Medulla oblongata (tissue), 1 donor: Measurements from ENCODE around the gene SMARCC2.
A peak's percentile ranks its signal among the peaks of the same experiment; 100 is the strongest.

Experiments
- DNase-seq: peaks from one replicate; pipeline ENCODE4 v3.0.0-alpha.2; 2015; ENCODE audit errors: extremely low spot score

SMARCC2 gene

GRCh38 chr12:56152132-56152755 lies 37.0 kb downstream of the SMARCC2 start, which contains the start of gene MYL6B:
Gene MYL6B, plus strand, starts transcription at chr12:56152587. Its CDS starts 1,332 bp downstream, at chr12:56153919.
- DNase-seq = peak; percentile 92

GRCh38 chr12:56151672-56152131 lies 37.6 kb downstream of the SMARCC2 start:
- no peak for DNase-seq

- no peak for DNase-seq
Measured at GRCh38 chr12:56150563-56150962, 38.7 kb downstream of the SMARCC2 start.

- DNase-seq = no peak
Measured at GRCh38 chr12:56146492-56147460, 42.5 kb downstream of the SMARCC2 start.

GRCh38 chr12:56145217-56145616 lies 44.1 kb downstream of the SMARCC2 start:
- no peak for DNase-seq

- DNase-seq = no peak
Measured at GRCh38 chr12:56143870-56144269, 45.4 kb downstream of the SMARCC2 start.

- DNase-seq = no peak
Measured at GRCh38 chr12:56143217-56143616, 46.1 kb downstream of the SMARCC2 start.

- no peak for DNase-seq
Measured at GRCh38 chr12:56141946-56142784, 47.1 kb downstream of the SMARCC2 start.

GRCh38 chr12:56137853-56138571 lies 51.3 kb downstream of the SMARCC2 start:
- DNase-seq = no peak

GRCh38 chr12:56134897-56135296 lies 54.4 kb downstream of the SMARCC2 start:
- DNase-seq = no peak

GRCh38 chr12:56130876-56131275 lies 58.4 kb downstream of the SMARCC2 start:
- no peak for DNase-seq

GRCh38 chr12:56129942-56130495 lies 59.3 kb downstream of the SMARCC2 start:
- DNase-seq = no peak

- DNase-seq = no peak
Measured at GRCh38 chr12:56129206-56129941, 59.9 kb downstream of the SMARCC2 start.

- no peak for DNase-seq
Measured at GRCh38 chr12:56128670-56129205, 60.5 kb downstream of the SMARCC2 start.

GRCh38 chr12:56127888-56128669 lies 61.2 kb downstream of the SMARCC2 start, which contains the start of gene ESYT1:
Gene ESYT1, plus strand, starts transcription at chr12:56128267. Its CDS starts 53 bp downstream, at chr12:56128320.
- DNase-seq = peak; percentile 99

- DNase-seq = no peak
Measured at GRCh38 chr12:56127485-56127887, 61.8 kb downstream of the SMARCC2 start.

- DNase-seq = peak; percentile 48
Measured at GRCh38 chr12:56126732-56127239, 62.5 kb downstream of the SMARCC2 start.

GRCh38 chr12:56124133-56124532 lies 65.2 kb downstream of the SMARCC2 start:
- no peak for DNase-seq

- no peak for DNase-seq
Measured at GRCh38 chr12:56122637-56123036, 66.6 kb downstream of the SMARCC2 start.
